ENCODE results near the gene NGEF. TPM values are rescaled to one million over a fixed set of nuclear protein-coding genes. Genes with fewer than 3 reads are reported as not detected.

Gene NGEF
- total and polyA plus RNA-seq, 7 donors = 0.13 to 0.51 (median 0.25) TPM; not detected in 1

- intact Hi-C loops (cut with DNase I) = no loop called here
- no peak overlapping the region for H3K27ac ChIP-seq
- H3K9me3 ChIP-seq = no peaks in the 10 kb centered on the region
- no peak for TF ChIP-seq CTCF (IDR thresholded peaks at IDR 0.05)
- no peak for DNase-seq
- H3K4me1 ChIP-seq = peaks cover 1% of the 10 kb centered on the region
- peak in 1 of 4 donors; percentile 39 for ATAC-seq
- WGBS, 3 donors = 88 to 94% (median 93%) methylated on average over 2 of the region's 2 CpGs
- no peak overlapping the region for H3K4me3 ChIP-seq
- peaks cover 0 to 14% of the 10 kb centered on the region in 2 donors for H3K36me3 ChIP-seq (ENCODE audit: insufficient read depth in 1 of 2, low read depth in 1 of 2)
- no peaks in the 10 kb centered on the region for H3K27me3 ChIP-seq (ENCODE audit: insufficient read depth in 3 of 3, low read length in 2 of 3)
These were observed 149.1 kb downstream of the NGEF start for GRCh38 chr2:232863996-232864395.

GRCh38 chr2:232861353-232861752 is 151.7 kb downstream of the NGEF start:
- Histone ChIP-seq H3K36me3 (ENCODE audit: insufficient read depth in 1 of 2, low read depth in 1 of 2) (peaks cover 12 to 39% of the 10 kb centered on the region in 2 donors), H3K4me3 (no peak overlapping the region), H3K4me1 (peaks cover 26% of the 10 kb centered on the region), H3K27ac (no peak overlapping the region), H3K27me3 (ENCODE audit: insufficient read depth in 3 of 3, low read length in 2 of 3) (no peaks in the 10 kb centered on the region), H3K9me3 (no peaks in the 10 kb centered on the region)
- ATAC-seq (no peak), DNase-seq (no peak)
- WGBS, 3 donors = 93 to 97% (median 96%) methylated on average over 5 of the region's 5 CpGs
- intact Hi-C loops (cut with DNase I) = no loop called here
- no peak for TF ChIP-seq CTCF (IDR thresholded peaks at IDR 0.05)

GRCh38 chr2:232860593-232861241 is 152.3 kb downstream of the NGEF start:
- H3K4me3 ChIP-seq = no peak overlapping the region
- H3K4me1 ChIP-seq = peaks cover 26% of the 10 kb centered on the region
- intact Hi-C loops (cut with DNase I) = no loop called here
- WGBS, 3 donors = 86 to 92% (median 89%) methylated on average over 9 of the region's 9 CpGs
- H3K9me3 ChIP-seq = no peaks in the 10 kb centered on the region
- TF ChIP-seq CTCF (IDR thresholded peaks at IDR 0.05) = no peak
- peaks cover 12 to 39% of the 10 kb centered on the region in 2 donors for H3K36me3 ChIP-seq (ENCODE audit: insufficient read depth in 1 of 2, low read depth in 1 of 2)
- H3K27ac ChIP-seq = no peak overlapping the region
- no peak for ATAC-seq
- no peak for DNase-seq
- H3K27me3 ChIP-seq (ENCODE audit: insufficient read depth in 3 of 3, low read length in 2 of 3) = no peaks in the 10 kb centered on the region

- intact Hi-C loops (cut with DNase I) = loop anchor here in 1 of 2 donors (5.0 kb wide), 1 partner anchor 188 kb away; no protein-coding TSS in a partner anchor
- no peaks in the 10 kb centered on the region for H3K27me3 ChIP-seq (ENCODE audit: insufficient read depth in 3 of 3, low read length in 2 of 3)
- H3K4me3 ChIP-seq = no peak overlapping the region
- TF ChIP-seq CTCF (IDR thresholded peaks at IDR 0.05) = no peak
- no peaks in the 10 kb centered on the region for H3K9me3 ChIP-seq
- peak overlapping the region; percentile 8 for H3K27ac ChIP-seq
- no peak for DNase-seq
- ATAC-seq = peak in 3 of 4 donors; percentile 39 to 53 (median 50)
- WGBS, 3 donors = 41 to 55% (median 45%) methylated on average over 4 of the region's 4 CpGs
- H3K36me3 ChIP-seq (ENCODE audit: insufficient read depth in 1 of 2, low read depth in 1 of 2) = peaks cover 12 to 39% of the 10 kb centered on the region in 2 donors
- peaks cover 26% of the 10 kb centered on the region for H3K4me1 ChIP-seq
These were observed 153.6 kb downstream of the NGEF start for GRCh38 chr2:232859385-232859916.

Measured in psoas muscle (tissue), 8 donors.